ENCODE data around the gene ZNF438. TPM values are rescaled to one million over a fixed set of nuclear protein-coding genes. Genes with fewer than 3 reads are reported as not detected.

Gene ZNF438
- total RNA-seq, 2 donors from 2014 or later, result 2.7 to 4.3 TPM

GRCh38 chr10:30897547-30897946, 134.1 kb downstream of the ZNF438 start:
- H3K4me3 ChIP-seq, result no peak overlapping the region
- no peak overlapping the region for H3K27ac ChIP-seq
- no peak overlapping the region for H3K9ac ChIP-seq (ENCODE audit: low read depth in 2 of 2, low read length in 2 of 2)
- H3K4me1 ChIP-seq, result no peaks in the 10 kb centered on the region
- no peaks in the 10 kb centered on the region for H3K27me3 ChIP-seq
- no peaks in the 10 kb centered on the region for H3K9me3 ChIP-seq
- intact Hi-C loops (cut with DNase I), result no loop called here
- no peaks in the 10 kb centered on the region for H3K36me3 ChIP-seq
- no peak for TF ChIP-seq CTCF (IDR thresholded peaks at IDR 0.05)
- DNase-seq, result no peak

GRCh38 chr10:30897048-30897447, 134.6 kb downstream of the ZNF438 start:
- no peak overlapping the region for H3K9ac ChIP-seq (ENCODE audit: low read depth in 2 of 2, low read length in 2 of 2)
- no peaks in the 10 kb centered on the region for H3K9me3 ChIP-seq
- H3K4me1 ChIP-seq, result no peaks in the 10 kb centered on the region
- H3K27ac ChIP-seq, result no peak overlapping the region
- H3K4me3 ChIP-seq, result no peak overlapping the region
- DNase-seq, result no peak
- no peak for TF ChIP-seq CTCF (IDR thresholded peaks at IDR 0.05)
- H3K27me3 ChIP-seq, result no peaks in the 10 kb centered on the region
- intact Hi-C loops (cut with DNase I), result no loop called here
- H3K36me3 ChIP-seq, result no peaks in the 10 kb centered on the region

- no peak for TF ChIP-seq CTCF (IDR thresholded peaks at IDR 0.05)
- Histone ChIP-seq H3K9me3 (no peaks in the 10 kb centered on the region), H3K36me3 (no peaks in the 10 kb centered on the region), H3K4me1 (no peaks in the 10 kb centered on the region), H3K4me3 (no peak overlapping the region), H3K27ac (no peak overlapping the region), H3K9ac (ENCODE audit: low read depth in 2 of 2, low read length in 2 of 2) (no peak overlapping the region), H3K27me3 (no peaks in the 10 kb centered on the region)
- DNase-seq, result no peak
- intact Hi-C loops (cut with DNase I), result no loop called here
Observed at GRCh38 chr10:30894221-30894620, 137.4 kb downstream of the ZNF438 start.

GRCh38 chr10:30893208-30893607, 138.5 kb downstream of the ZNF438 start:
- H3K27ac ChIP-seq, result no peak overlapping the region
- no peaks in the 10 kb centered on the region for H3K36me3 ChIP-seq
- H3K9ac ChIP-seq (ENCODE audit: low read depth in 2 of 2, low read length in 2 of 2), result no peak overlapping the region
- no peaks in the 10 kb centered on the region for H3K27me3 ChIP-seq
- no peak for DNase-seq
- intact Hi-C loops (cut with DNase I), result no loop called here
- no peaks in the 10 kb centered on the region for H3K9me3 ChIP-seq
- no peak overlapping the region for H3K4me3 ChIP-seq
- no peak for TF ChIP-seq CTCF (IDR thresholded peaks at IDR 0.05)
- no peaks in the 10 kb centered on the region for H3K4me1 ChIP-seq

GRCh38 chr10:30887839-30888238, 143.8 kb downstream of the ZNF438 start:
- no peaks in the 10 kb centered on the region for H3K27me3 ChIP-seq
- no peaks in the 10 kb centered on the region for H3K36me3 ChIP-seq
- intact Hi-C loops (cut with DNase I), result no loop called here
- no peak overlapping the region for H3K27ac ChIP-seq
- H3K4me3 ChIP-seq, result no peak overlapping the region
- H3K9me3 ChIP-seq, result no peaks in the 10 kb centered on the region
- no peak for TF ChIP-seq CTCF (IDR thresholded peaks at IDR 0.05)
- no peak for DNase-seq
- H3K4me1 ChIP-seq, result no peaks in the 10 kb centered on the region
- no peak overlapping the region for H3K9ac ChIP-seq (ENCODE audit: low read depth in 2 of 2, low read length in 2 of 2)

- Histone ChIP-seq H3K36me3 (no peaks in the 10 kb centered on the region), H3K4me3 (no peak overlapping the region), H3K27me3 (no peaks in the 10 kb centered on the region), H3K27ac (no peak overlapping the region), H3K4me1 (no peaks in the 10 kb centered on the region), H3K9ac (ENCODE audit: low read depth in 2 of 2, low read length in 2 of 2) (no peak overlapping the region), H3K9me3 (no peaks in the 10 kb centered on the region)
- TF ChIP-seq CTCF (IDR thresholded peaks at IDR 0.05), result no peak
- intact Hi-C loops (cut with DNase I), result no loop called here
- DNase-seq, result no peak
Observed at GRCh38 chr10:30885423-30885822, 146.2 kb downstream of the ZNF438 start.
